Pons (tissue), 1 donor: ENCODE measurements around the gene PTK6.
"Not testable (repeated sequence)": the region's sequence is repeated elsewhere in the genome, so short reads cannot be mapped to it uniquely, and the experiment has no call there.

Experiments
- DNase-seq: peaks from one replicate; pipeline ENCODE4 v3.0.0-alpha.2; 2016; ENCODE audit warnings: low spot score

The PTK6 gene

DNA sequence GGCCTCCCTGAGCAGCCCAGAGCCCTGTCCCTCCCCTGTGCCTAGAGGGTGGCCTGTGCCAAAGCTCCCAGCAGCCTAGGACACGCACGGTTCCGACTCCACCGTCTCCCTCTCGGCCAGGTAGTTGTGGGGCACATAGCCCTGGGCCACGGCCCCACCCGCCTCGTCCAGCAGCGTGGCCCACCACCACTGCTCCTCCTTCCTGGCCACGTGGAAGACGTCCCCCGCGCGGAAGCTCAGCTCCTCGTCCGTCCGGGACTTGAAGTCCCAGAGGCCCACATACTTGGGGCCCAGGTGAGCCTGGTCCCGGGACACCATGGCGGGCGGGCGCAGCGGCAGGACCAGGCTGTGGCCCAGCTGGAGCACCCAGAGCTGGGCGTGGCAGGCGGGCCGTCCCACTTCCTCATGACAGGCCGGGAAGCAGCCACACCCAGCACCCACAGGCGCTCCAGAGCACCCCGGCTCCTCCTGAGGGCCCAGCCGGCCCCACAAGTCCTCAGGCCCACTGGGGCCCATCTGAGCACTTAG lies at the start of gene PTK6:
TSS of gene PTK6 (minus strand) at position 380 of the 528 bp plus-strand sequence. CDS start at position 318, 62 bp downstream.
- DNase-seq: no peak

DNA sequence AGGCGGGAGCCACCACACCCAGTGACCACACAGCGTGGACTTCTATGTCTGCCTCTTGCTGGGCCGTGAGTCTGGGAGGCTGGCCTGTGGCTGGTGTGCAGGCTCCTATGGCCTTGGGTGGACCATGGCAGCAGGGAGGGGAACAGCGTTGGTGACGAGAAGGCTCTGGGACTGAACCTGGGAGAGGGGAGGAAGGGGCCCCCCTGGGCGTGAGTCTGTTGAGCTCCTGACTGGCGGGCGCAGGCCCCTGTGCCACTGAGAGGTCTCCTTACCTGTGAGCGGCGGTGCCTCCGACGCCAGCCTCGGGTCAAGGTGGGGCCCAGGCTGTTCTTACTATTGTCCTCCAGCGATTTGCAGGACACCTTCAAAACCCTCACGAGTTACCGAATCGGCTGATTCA lies 49.6 kb upstream of the PTK6 start:
- DNase-seq: no peak

DNA sequence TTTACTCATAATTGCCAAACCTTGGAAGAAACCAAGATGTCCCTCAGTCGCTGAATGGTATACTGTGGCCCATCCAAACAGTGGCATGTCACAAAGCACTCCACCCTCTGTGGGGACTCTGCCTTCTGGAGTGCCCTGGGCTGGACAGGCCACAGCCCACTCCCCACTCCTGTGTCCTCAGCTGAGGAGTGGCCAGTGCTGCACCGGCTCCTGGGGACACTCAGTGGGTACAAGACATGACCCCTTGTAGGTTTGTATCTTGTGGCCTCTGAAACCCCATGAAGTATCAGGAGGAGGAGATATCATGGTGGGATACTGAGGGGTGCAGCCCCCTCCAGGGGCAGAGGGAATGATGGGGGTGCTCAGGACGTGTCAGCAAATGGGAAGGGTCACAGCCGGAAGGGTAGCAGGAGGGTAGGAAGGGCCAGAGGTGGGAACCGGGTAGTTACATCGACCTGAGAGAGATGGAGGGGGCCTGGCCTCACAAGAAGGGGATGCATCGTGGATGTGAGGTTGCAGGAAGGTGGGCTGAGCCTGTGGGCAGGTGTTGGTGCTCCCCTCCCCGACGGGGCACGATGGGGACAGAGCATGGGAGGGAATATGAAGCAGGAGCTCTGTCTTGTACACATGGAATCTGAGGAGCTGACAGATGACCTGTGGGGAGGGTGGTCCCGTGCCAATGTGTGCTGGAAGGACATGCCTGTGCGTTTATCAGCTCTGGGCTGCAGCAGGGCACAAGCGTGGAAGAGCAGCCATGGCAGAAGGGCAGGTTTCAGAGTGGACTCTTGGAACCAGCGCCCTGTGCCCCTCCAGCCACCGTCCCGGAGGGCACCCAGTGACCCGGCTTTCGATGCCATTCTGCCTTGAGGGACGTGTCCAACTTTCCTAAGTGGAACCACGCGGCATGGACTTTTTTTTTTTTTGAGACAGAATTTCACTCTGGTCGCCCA lies 48.7 kb upstream of the PTK6 start:
- no peak for DNase-seq

- DNase-seq: no peak
Observed at GRCh38 chr20:63582382-63583063, 45.3 kb upstream of the PTK6 start.

- DNase-seq: no peak
Observed at GRCh38 chr20:63580796-63581461, 43.8 kb upstream of the PTK6 start.

- DNase-seq: no peak
Observed at GRCh38 chr20:63579017-63579694, 42.0 kb upstream of the PTK6 start.

DNA sequence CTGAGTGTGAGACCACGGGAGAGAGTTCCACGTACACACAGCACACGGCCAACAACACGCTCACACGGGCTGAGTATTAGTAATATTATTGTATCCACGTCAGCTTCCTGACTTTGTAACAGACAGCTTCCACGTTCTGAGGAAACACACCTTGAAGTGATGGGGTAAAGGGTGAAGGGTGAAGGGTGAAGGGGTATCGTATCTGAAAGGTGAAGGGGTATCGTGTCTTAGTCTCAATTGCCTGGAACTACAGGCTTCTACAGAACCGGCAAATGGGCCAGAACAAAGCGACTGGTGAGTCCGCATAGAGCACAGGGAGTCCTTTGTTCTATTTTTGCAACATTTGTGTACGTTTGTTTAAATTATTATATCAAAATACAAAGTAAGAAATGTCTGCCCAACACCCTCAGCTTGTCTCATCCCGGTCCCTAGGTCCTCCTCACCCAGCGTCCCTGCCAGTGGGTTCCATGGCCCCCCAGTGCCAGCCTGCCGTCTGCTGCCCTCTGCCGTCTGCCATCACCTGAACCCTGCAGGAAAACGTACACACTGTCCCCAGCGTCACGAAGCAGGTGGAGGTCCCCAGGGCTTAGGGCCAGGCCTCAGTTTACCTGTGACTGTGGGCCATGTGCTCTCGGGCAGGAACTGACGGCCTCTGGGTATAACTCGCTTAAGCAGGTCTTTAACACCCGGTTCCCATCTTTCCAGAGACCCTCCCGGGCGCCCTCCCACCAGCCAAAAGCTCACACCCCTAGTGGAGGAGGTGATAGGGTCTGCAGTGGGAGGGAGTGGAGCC lies 41.2 kb upstream of the PTK6 start:
- no peak for DNase-seq

DNA sequence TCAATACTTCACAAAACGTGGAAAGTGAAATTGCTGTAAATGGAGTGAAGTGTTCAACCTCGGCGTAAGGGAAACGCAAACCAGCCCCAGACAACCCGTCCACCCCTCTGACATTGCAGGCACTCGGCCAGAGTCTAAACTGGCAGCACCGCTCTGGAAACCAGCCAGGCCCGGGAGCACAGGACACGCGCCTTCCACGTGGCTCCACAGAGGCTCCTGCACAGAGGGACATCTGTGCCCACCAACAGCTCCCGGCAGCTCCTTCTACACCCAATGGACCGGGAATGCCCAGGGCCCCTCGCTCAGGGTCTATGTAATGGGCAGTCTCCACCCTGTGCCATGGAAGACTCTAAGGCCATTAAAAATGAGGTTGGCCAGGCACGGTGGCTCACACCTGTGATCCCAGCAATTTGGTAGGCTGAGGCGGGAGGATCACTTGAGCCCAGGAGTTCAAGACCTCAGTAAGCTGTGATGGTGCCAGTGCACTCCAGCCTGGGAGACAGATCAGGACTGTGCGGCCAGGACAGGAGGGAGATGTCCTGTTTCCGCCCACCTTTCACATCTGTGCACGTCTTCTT lies 40.2 kb upstream of the PTK6 start:
- DNase-seq: no peak

GRCh38 chr20:63576311-63576710 lies 39.1 kb upstream of the PTK6 start:
- no peak for DNase-seq

DNA sequence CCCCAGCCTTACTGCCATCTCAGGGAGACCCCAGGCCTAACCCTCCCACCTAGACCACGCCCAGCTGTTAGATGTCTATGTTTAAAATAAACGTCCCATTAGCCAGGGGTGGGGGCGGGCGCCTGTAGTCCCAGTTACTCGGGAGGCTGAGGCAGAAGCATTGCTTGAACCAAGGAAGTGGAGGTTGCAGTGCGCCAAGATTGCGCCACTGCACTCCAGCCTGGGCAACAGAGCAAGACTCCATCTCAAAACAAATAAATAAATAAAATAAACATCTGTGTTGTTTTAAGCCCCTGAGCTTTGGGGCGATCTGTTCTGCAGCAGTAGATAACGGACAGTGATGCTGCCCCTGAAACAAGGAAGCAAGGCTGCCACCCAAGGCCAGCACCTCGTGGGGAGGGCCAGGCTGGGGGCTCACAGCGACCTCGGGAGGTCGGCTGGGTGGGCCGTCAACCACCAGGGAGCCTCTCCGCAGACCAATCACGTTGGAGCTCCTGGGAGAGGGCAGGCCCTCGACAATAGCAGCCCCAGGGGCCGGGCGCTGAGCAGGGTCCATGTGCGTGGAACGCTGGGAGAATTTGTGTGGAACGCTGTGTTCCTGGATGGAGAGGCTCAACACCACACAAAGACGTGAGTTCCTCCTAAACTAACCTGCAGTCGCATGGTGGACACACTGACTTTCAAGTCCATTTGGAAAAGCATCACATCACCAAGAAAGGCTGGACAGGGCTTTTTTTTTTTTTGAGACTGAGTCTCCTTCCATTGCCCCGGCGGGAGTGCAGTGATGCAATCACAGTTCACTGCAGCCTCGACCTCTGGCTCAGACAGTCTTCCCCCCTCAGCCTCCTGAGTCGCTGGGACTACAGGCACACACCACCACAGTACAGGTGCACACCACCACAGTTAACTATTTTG lies 37.9 kb upstream of the PTK6 start:
- DNase-seq: no peak

GRCh38 chr20:63574156-63574828 lies 37.1 kb upstream of the PTK6 start, which contains the start of gene HELZ2:
HELZ2 (minus strand) TSS chr20:63574239; CDS start chr20:63572385, 1,854 bp downstream.
- DNase-seq: no peak

GRCh38 chr20:63573647-63574131 lies 36.5 kb upstream of the PTK6 start:
- no peak for DNase-seq

GRCh38 chr20:63572788-63573646 lies 35.8 kb upstream of the PTK6 start:
- DNase-seq: no peak

DNA sequence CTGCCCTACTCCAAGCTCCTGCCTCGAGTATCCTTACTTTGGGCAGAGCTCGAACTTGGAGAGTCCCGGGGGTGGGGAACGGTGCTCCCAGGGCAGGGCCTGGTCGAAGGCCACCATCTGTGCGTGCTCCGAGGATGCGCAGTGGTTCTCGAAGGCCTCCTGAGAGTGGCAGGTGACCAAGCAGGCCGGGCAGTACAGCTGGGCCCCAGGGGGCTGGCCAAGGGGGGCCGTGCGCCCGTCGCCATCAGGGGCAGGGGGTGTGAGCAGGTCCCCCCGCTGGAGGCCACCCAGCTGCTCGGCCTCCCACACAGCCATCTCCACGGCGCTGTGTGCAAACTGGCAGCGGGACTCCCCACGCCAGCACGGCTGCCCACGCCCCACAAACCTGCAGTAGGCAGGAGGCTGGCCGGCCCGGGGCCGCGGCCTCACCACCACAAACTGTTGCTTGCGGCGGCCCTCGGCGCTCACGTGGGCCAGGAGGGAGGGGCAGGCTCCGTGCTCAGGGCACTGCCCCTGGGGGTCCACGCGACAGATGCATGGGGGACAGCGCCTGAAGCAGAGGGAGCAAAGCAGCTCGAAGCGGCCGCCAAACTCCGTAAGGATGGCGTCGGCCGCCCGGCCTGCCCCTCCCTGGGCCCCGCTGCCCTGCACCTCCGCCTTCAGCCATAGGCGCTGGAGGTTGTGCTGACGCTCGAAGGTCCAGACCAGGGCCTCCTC lies 35.1 kb upstream of the PTK6 start:
- DNase-seq: no peak

GRCh38 chr20:63571087-63571478 lies 33.9 kb upstream of the PTK6 start:
- not testable (repeated sequence) for DNase-seq

DNA sequence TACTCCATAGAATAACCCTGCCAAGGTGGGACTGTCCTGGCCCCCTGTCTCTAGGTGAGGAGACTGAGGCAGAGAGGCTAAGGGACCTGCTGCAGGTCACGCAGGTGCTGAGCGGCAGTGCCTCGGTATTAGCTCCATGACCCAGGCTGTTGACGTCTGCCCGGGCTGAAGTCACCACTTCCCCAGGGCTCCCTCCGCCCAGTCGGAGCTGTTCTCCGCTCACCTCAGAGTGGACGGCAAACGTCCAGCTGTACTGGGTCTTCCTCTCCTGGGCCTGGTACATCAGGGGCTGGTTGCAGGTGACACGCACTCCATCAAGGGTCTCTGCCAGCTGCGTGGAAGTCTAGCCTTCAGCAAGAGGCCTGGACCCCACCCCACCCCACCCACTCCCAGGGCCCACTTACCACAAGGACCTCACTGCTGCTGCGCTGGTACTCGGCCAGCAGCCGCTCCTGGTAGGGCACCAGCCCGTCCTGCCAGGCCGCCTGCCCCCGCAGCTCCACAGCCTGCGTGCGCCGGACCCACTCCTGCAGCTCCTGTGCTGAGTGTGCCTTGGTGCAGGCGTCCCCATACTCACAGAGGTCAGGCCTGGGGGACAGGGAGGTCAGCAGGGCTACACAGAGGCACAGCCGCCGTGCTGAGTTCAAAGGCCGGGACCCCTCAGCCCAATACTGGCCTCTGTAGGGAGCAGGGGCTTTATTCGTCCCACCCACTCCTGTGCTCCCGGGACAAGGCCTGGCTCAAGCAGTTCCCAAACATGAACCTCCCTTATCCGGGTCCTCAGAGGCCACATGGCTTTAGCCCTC lies 33.3 kb upstream of the PTK6 start:
- DNase-seq: no peak
